ENCODE measurements around the gene CCDC127.
"Not testable (repeated sequence)": the region's sequence is repeated elsewhere in the genome, so short reads cannot be mapped to it uniquely, and the experiment has no call there.

CCDC127 gene

DNA sequence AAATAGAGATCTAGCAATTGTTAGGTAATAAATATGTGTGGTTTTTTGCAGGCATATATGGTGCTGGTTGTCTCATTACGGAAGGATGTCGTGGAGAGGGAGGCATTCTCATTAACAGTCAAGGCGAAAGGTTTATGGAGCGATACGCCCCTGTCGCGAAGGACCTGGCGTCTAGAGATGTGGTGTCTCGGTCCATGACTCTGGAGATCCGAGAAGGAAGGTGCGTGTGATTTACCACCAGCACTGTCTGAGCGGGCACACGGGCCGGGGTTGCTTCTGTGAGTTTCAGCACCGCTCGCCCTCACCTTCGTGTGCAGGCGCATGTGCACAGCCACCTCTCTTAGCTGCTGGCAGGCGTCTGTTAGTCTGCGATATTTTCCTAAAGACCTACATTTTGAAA lies 15.5 kb upstream of the CCDC127 start:
- not testable (repeated sequence) for DNase-seq

DNA sequence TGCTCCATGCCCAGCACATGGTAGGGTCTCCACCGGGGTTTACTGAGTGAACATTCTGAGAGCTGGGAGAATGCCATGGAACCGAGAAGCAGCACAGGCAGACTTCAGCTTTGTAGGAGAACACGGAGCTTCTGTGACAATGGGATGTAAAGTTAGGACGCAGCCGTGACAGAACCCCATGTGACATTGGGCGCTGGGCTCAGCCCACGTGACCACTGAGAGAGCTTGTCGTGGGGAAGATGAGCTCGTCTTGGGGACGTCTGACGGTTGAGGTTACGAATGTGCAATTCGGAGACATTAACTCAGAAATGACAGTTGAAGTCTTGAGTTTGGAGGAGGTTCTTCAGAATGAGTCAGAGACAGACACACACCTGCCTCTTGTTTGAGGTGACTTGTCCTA lies 13.7 kb upstream of the CCDC127 start:
- DNase-seq, result peak; percentile 35

DNA sequence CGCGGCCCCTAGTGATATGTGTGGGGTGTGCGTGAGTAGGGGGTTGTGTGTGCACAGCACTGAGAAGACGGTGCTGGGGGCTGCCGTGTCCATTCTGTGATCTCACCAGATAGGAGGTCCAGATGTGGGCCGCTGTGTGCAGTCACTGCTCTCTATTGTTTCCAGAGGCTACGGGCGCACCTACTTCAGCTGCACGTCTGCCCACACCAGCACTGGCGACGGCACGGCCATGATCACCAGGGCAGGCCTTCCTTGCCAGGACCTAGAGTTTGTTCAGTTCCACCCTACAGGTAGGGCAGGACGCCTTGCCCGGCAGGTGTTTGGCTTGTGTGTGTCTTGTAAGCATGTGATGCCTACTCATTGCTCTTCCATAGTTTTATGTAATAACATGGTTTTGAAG lies 12.8 kb upstream of the CCDC127 start:
- DNase-seq, result no peak

DNA sequence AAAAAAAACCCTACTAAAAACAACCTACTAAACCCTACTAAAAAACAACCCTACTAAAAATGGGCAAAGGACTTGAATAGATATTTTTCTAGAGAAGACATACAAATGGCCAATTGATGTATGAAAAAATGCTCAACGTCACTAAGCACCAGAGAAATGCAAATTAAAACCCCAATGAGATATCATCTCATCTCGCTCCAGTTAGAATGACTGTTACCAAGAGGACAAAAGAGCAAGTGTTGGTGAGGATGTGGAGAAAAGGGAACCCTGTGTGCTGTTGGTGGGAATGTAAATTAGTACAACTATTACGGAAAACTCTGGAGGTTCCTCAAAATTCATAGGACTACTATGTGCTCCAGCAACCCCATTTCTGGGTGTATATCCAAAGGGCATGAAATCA lies 10.9 kb upstream of the CCDC127 start:
- no peak for DNase-seq

DNA sequence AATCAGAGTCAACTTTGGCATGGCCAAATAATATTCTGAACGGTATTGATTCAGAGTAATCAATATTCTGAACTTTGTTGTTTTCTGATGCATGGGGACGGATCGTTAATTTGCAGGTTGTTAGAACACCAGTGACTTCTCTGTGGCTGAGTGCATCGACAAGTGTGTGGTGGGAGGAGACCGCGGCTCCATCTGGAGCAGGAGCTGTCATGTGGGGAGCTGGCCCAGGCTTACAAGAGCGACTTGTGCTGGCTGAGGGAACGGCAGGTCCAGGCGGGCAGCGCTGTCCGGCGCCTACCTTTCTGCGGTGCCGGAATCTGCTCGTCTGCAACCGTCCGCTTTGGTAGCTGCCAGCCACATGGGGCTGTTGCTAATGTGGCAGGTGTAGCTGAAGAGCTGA lies 9.4 kb upstream of the CCDC127 start:
- not testable (repeated sequence) for DNase-seq

DNA sequence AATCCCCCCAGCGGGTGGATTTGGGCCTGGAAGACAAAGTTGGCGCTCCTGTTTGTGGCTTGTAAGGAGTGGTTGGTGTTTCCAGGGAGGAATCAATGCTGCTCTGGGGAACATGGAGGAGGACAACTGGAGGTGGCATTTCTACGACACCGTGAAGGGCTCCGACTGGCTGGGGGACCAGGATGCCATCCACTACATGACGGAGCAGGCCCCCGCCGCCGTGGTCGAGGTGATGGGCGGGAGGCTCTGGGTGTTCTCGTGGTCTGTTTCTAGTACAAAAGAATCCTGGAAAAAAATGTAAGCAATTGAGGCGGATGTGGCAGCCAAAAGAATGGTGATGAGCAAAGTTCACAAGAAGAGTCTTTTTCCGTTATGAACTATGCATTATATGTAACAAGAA lies 7.4 kb upstream of the CCDC127 start:
- DNase-seq, result no peak

DNA sequence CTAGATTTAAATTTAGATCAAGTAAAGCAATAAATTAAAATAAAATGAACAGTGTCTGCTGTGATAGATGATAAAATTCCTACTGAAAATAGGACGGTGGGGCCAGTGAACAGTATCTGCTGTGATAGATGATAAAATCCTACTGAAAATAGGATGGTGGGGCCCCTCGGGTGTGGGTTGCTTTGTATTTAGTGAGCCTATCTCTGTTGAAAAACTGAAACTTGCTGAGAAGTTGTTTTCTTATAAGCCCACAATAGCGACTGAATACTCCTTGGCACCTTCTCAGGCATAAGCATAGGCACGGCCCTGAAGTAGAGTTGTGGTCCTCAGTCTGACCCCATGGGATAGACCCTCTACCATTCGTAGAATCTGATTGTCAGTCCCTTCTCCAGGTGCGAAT lies 5.8 kb upstream of the CCDC127 start:
- DNase-seq, result no peak

DNA sequence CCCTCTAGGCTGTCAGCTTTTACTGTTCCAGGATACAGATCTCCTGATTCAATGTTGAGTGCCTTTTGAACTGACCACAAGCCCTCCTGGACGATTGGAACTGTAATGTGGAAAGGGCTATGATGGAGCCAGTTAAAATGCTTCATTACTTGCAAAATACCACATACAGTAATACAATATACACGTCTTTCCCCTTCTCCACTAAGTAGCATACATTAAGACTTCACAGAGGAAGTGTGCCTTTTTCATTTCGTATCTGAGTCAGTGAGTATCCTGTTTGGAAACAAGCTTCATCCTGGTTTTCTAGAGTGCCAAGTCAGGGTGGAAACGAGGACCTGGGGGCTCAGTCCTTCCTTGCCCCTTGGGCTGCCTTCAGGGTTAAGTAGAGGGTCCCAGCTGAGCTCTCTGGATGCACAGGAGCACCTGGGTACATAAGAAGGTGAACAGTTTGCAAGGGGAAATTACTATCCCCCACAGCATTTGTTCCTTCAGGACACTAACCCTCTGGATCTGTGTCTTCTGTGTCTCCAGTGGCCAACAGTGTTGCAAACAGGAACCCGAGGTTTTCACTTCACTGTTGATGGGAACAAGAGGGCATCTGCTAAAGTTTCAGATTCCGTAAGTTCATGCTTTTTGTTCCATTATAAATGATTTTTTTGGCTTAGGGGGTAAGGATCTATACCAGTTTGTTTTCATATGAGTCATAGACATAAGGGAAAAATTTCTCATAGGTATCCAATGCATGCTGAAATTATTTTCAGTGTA lies 5.2 kb upstream of the CCDC127 start:
- not testable (repeated sequence) for DNase-seq

DNA sequence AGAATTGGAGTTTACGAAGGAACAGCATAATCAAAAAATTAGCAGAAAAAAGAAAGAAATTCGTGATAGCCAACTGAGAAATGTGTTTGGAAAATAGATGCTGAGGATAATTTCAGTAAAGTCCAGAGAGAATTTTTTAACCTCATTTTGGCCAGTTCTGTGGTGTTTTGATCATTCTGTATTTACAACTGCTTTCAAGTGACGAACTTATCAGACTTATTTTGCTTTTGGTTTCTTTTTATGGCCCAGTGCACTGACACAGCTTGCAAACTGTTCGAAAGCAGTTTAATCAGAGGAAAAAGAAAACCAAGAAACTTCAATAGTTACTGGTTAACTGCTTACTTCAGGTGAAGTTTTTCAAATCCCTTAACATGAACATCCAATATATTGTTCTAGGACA lies 2.0 kb upstream of the CCDC127 start:
- DNase-seq, result peak; percentile 41

DNA sequence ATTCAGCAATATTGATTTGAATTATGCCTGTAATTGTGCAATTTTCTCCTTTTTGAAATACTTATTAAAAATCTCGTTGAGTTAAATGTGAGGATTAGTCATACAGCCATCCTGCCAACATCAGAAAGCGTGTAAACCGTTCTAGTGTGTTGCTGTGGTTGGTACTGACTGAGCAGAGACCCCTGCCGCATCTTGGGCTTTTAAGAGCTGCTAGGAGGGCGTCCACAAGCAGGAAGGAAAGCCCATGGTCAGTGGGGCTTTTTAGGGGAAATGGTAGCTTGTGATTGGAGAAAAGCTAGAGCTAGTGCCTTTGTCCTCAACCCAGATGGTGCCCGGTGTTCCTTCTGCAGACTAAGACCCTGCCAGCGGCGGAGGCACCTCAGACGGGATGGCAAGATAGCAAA lies 1.5 kb upstream of the CCDC127 start:
- peak; percentile 46 for DNase-seq

DNA sequence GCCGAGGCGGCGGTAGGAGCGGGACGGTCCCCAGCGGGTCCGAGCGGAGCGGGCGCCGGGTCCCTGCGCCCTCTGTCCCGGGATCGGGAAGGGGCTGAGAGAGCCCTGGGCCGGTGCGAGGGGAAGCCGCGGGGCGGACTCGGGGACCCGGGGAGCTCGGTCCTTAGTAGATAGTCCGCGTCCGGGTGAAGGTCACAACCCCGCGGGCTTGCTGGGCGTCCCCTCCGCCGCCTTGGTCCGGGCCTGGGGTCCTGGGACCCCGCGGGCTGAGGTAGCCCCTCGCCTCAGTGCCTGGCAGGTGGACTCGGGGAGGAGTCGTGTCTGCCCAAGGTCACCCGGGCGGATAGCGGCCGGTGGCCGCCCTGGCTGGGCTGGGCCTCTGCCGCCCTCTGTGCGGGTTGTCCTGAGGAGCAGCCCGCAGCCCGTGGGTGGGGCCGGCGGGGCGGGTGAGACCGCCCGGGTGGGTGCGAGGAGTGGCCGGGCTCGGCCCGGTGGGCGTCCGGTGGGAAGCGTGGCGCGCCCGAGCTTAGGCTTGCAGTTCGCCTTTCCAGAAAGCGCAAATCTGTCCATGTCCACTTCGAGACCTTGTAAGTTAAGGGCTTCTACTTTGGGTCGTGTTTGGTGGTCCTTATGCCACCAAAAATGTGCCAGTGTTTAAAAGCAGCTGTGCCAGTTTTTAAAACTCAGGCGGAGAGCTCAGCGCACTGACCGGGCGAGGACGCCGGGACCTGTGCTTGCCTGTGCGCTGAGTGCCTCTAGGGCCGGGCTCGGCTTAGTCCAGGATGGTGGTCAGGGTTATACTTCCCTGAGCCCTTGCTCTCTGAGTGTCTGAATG lies 721 bp upstream of the CCDC127 start:
- DNase-seq, result peak; percentile 24

DNA sequence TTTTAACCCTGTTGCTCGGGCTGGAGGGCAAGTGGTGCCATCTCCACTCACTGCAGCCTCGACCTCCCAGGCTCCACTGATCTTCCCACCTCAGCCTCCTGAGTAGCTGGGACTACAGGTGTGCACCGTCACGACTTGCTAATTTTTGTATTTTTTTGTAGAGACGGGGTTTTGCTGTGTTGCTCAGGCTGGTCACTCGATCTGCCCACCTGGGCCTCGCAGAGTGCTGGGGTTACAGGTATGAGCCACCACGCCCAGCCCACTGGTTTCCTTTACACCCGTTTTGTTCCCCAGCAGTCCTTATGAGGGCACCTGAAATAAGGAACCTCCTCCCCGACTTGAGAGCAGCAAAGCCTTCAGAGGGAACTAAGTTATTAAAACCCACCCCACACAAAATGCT lies 1.9 kb downstream of the CCDC127 start:
- not testable (repeated sequence) for DNase-seq

DNA sequence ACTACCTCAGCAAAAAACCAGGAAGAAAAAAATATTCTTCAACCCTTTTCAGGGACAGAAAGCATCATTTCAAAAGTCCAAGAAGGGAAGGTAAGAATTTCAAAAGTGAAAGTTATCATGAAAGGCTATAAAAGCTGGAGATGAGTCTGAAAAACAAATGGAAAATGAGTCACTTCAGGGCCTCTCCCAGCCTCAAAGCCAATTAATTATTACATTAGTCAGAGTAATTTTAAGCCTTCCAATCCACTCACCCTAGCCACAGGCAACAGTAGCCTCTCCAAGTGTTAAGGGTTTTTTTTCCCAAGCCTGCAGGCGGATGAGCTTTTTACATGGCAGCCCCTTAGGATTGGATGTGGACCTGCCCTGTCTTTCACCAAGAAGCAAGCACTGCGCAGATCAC lies 2.7 kb downstream of the CCDC127 start:
- peak; percentile 26 for DNase-seq

DNA sequence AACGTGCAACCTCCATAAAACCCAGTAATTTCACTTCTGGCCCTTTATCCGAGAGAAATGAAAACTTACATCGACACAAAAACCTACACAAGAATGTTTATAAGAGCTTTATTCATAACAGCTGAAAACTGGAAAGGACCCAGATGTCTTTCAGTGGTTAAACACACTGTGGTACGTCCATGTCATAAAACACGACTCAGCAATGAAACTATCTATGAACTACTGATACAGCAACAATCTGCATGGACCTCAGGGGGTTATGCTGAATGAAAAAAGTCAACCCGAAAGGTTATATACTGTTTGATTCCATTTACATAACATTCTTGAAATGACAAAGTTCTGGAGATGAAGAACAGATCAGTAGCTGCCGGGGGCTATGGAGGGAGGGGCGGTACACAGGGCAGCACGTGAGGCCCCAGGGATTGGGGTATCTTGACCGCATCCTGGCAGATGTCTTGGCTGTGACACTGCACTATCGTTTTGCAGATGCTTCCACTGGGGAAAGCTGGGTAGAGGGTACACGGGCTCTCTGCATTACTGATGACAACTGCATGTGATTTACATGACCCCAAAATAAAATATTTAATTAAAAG lies 4.1 kb downstream of the CCDC127 start:
- peak; percentile 15 for DNase-seq

DNA sequence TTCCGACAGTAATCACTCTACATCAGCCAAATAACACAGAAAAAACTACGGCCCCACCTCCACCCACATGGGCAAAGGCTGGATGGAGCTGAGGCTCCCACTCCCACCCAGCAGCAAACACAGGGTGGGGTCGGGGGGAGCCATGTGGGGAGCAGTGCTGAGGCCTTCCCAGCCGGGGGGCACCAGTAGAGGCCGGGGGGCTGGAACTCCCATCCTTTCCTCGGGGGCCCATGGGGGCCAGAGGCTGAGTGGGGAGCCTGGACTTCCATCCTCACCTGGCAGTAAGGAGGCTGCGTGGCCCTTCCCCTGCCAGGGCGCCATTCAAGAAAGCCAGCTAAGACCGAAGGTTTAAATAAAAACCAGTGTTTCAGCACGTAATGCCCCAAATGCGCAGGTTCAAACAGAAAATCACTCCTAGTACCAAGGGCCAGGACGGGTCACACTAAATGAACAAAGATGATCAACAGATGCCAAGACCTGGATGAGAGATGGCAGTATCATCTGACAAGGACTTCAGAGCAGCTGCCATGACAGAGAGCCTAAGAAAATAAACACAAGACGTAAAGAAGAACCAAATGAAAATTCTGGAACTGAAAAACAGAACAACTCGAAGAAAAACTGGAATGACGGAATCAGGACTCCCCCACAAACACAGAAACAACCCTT lies 9.4 kb downstream of the CCDC127 start:
- DNase-seq, result no peak

DNA sequence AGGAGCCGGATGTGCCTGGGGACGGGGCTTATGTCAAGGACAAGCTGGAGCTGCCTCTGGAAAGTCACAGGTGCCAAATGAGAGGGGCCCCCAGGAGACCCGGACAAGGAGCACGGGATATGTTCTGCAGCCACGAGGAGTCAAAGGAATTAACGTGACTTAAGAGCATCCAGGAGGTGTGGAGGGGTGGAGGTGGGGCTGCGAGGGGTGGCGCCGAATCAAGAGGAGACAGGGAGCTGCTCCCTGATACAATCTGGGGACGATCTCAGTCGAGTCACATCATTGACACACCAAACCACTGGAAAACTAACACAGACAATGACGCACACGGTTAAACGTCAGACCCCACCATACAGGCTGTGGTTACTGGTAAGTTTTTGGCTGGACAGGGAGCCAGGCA lies 10.4 kb downstream of the CCDC127 start:
- no peak for DNase-seq

DNA sequence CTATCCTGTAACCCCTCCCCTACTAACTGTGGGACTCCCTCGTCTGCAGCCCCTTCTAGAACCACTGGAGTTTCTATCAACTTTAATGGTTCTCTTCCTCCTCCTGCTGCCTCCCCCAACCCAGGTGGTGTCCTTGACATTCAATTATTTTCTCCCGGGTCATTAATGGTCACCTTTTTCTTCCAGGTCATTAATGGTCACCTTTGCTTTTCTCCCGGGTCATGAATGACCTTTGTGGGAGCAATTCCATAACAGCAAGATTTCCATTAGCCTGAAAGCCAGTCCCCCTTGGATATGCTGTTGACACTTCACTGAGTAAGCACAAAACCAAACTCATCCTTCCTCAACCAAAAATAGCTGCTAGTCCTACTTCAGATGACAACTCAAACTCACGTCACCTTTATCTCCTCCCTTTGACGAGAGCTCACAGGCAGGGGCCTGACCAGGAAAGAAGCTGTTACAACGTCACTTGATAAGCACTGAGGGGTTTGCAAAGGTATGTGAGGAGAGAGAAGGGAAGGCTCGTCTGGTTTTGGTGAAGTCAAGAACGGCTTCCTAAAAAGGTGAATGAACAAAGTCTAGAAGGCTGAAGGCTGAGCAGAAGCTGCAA lies 10.9 kb downstream of the CCDC127 start:
- DNase-seq, result no peak

DNA sequence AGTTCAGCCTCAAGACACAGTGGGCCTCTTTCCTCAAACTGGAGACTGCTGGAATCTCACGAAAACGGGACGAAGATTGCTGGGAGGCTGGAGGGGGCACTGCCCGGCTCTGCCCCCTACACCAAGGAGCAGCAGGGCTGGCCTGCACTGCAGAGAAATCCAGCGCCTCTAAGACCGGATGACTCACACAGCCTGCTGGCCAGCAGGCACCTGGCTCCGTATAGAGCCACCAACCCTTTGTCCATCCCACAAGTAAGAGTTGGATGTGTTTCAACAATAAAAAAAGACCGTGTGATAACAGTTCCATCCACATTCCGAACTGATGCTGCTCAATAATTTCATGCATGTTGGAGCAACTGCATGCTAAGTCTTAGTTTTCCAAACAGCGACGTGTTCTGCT lies 11.5 kb downstream of the CCDC127 start:
- DNase-seq, result no peak

DNA sequence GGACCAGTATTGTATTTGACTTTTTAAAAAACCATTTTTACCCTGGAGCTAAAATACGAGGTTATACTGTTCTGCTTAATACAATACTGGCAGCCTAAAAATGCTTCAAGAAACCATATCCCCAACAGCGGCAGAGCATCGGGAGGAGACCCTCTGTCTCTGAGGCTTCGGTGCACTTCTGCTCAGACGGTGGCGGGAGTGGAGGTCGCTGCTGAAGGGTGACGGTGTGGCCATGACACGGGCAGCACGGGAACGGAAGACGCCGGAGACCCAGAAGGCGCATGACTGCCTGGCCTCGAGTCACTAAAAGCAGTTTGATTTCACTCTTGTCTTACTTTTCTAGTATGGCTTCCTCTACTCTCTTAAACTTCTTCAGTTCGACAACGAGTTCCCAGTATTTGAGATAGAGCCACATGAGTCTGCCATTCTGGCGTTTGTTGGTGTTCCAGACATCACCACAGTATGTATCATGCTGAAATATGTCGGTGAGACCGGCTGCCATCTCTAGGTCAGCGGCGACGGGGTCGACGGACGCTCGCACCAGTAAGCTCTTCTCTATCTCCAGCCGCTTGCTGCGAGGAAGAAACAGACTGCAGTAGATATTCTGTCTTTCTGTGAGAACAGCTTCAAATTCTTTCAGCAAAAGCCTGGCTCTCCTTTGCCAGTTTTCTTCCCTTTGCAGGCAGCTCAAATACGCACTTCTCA lies 12.8 kb downstream of the CCDC127 start:
- no peak for DNase-seq

DNA sequence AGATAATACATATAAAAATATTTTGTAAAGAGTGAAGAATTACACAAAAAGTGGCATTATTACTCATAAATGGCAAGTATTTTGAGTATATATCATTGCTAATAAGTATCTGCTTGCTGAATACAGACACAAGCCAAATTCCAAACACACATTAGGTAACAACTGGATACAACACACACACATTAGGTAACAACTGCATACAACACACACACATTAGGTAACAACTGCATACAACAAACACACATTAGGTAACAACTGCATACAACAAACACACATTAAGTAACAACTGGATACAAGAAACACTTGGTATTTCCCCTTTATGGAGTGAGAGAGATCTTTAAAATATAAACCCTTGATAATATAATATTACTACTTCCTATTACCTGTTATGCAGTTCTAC lies 13.5 kb downstream of the CCDC127 start:
- no peak for DNase-seq

DNA sequence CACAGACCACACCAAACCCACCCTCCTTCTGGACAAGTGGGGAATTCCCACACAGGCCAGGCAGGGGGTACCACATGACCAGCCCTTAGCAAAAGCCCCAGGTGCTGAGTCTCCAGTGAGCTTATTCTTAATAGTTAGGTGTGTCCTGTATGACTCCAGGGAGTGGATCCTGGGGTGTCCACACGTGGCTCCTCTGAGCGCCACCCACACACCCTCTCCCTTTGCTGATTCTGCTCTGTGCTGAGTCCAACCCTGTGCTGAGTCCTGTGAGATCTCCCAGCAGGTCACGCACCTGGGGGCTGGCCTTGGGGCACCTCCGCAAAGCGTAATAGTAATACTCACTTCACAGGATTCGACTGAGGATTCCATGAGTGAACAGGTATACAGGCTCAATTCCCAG lies 14.0 kb downstream of the CCDC127 start:
- no peak for DNase-seq

DNA sequence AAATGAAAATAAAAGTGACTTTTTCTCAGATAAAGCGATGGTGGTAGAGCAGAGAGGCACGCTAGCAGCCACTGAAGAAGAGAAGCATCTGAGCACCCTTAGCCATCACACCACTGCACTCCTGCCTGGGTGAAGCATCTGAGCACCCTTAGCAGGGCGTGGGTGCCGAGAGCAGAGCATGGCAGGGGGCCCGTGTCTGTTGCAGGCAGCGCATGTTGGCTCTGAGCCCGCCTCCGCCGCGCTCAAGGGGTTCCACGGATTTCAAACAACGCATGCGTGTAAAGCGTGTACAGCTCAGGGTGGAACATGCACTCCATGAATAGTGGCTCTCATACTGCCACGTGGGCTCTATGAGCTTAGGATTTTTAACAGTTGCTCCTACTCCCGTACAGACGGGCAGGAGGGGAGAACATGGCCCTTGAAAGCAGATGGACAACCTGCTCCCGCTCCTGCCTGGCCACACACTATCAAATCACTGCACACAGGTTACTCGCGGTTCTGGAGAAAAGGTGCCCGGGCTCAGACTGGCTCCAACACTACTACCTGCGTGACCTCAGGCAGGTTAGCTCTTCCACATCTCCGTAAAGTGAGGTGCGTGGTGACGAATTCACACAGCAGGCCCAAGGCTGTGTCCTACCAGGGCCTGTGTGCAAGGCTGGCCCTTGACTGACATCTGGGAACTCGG lies 14.6 kb downstream of the CCDC127 start:
- no peak for DNase-seq
